ENCODE data around the gene SAFB. TPM values are rescaled to one million over a fixed set of nuclear protein-coding genes. Genes with fewer than 3 reads are reported as not detected.

SAFB gene
- total RNA-seq, 1 experiment from 2014 or later, result 143 TPM

GRCh38 chr19:5665781-5666513 is 43.1 kb downstream of the SAFB start:
- Histone ChIP-seq H3K27me3 (ENCODE audit: insufficient read depth, low read length) (no peaks in the 10 kb centered on the region), H3K4me2 (ENCODE audit: low read length) (no peak overlapping the region), H2AFZ (ENCODE audit: low read depth, low read length, poor library complexity, severe bottlenecking) (no peak overlapping the region), H3K79me2 (ENCODE audit: insufficient read depth, low read length) (peaks cover 10% of the 10 kb centered on the region; the same call in 1 of the 2 replicates), H3K36me3 (ENCODE audit: control insufficient read depth in 1 of 2, insufficient read depth in 2 of 2, low read length in 2 of 2) (peaks cover 44 to 66% of the 10 kb centered on the region in 2 experiments; a peak in 3 of 4 replicates), H3K4me1 (ENCODE audit: control insufficient read depth in 1 of 2, insufficient read depth in 2 of 2, low read length in 2 of 2) (no peaks in the 10 kb centered on the region; a peak in 2 of 4 replicates), H3K9me2 (ENCODE audit: insufficient read depth) (no peaks in the 10 kb centered on the region), H4K20me1 (ENCODE audit: insufficient read depth) (no peaks in the 10 kb centered on the region), H3K4me3 (replicated peaks in 1 of 2; ENCODE audit: low read depth in 1 of 2, low read length in 2 of 2) (no peak overlapping the region), H3K9ac (ENCODE audit: low read length) (no peak overlapping the region), H3K27ac (ENCODE audit: low read depth, low read length) (no peak overlapping the region), H3K9me3 (ENCODE audit: control insufficient read depth in 1 of 2, insufficient read depth in 1 of 2, low read depth in 1 of 2, low read length in 2 of 2) (no peaks in the 10 kb centered on the region)
- ATAC-seq, result peak; percentile 80
- ChIA-PET POLR2A (no interaction called here), CTCF (no interaction called here), RAD21 (ENCODE audit: low non-redundant PET in 1 of 2, low total read pairs in 2 of 2, uncharacterized antibody in 2 of 2, unreplicated experiment in 2 of 2) (no interaction called here)
- no TSS peak for BruUV-seq (replicated peaks)
- intact Hi-C loops (cut with micrococcal nuclease), result no loop called here
- DNase-seq (ENCODE audit: low read depth, low spot score), result no peak
- TF ChIP-seq FOSL1 (IDR thresholded peaks at IDR 0.05; ENCODE audit: low read depth) (no peak), TCF7L2 (IDR thresholded peaks at IDR 0.05; ENCODE audit: borderline replicate concordance, extremely low read depth, insufficient read depth, insufficient read length) (no peak), MAX (IDR thresholded peaks at IDR 0.05) (peak; percentile 53), ZBTB33 (IDR thresholded peaks at IDR 0.05; ENCODE audit: extremely low read depth, insufficient replicate concordance, low read length) (no peak), CTCF (IDR thresholded peaks at IDR 0.05 in 2 of 3, conservative IDR thresholded peaks at IDR 0.05 in 1 of 3; ENCODE audit: borderline replicate concordance in 1 of 3, insufficient read depth in 1 of 3, low read depth in 2 of 3, low read length in 2 of 3) (peak in 2 of 3 experiments; percentile 9 to 17; a peak in 1 of 6 replicates), RAD21 (IDR thresholded peaks at IDR 0.05; ENCODE audit: low read depth) (0 out of 2 replicates have a peak, but pooled peaks have one; percentile 3)
